ENCODE measurements around the gene ENTPD6. TPM values are rescaled to one million over a fixed set of nuclear protein-coding genes. Genes with fewer than 3 reads are reported as not detected.
"Not testable (repeated sequence)": the region's sequence is repeated elsewhere in the genome, so short reads cannot be mapped to it uniquely, and the experiment has no call there.

ENTPD6 gene
- total RNA-seq, 4 donors from 2014 or later, result 62.2 to 114 (median 67.0) TPM

- no peaks in the 10 kb centered on the region for H3K36me3 ChIP-seq
Measured at GRCh38 chr20:25239387-25240370, 44.2 kb downstream of the ENTPD6 start.

GRCh38 chr20:25240851-25241658, 45.5 kb downstream of the ENTPD6 start:
- H3K4me3 ChIP-seq; H3K9me3 ChIP-seq; H3K27me3 ChIP-seq; DNase-seq (ENCODE audit: low spot score in 2 of 2); H3K27ac ChIP-seq; H3K36me3 ChIP-seq: not testable (repeated sequence)
- 44 to 49% methylated on average over 9 of the region's 9 CpGs for WGBS, 2 donors
- peaks cover 0 to 35% (median 22%) of the 10 kb centered on the region in 4 donors for H3K4me1 ChIP-seq

More at GRCh38 chr20:25239387-25240370, 44.2 kb downstream of the ENTPD6 start:
- H3K27ac ChIP-seq, result peak overlapping the region in 1 of 4 donors; percentile 87
- no peaks in the 10 kb centered on the region for H3K27me3 ChIP-seq
- no peak for DNase-seq (ENCODE audit: low spot score in 2 of 2)
- no peak for TF ChIP-seq EP300 (IDR thresholded peaks at IDR 0.05)
- peaks cover 0 to 35% (median 26%) of the 10 kb centered on the region in 4 donors for H3K4me1 ChIP-seq
- H3K9me3 ChIP-seq, result no peaks in the 10 kb centered on the region
- no peak overlapping the region for H3K4me3 ChIP-seq
- WGBS, 2 donors, result 90 to 93% methylated on average over 18 of the region's 19 CpGs

GRCh38 chr20:25241659-25241955, 46.1 kb downstream of the ENTPD6 start:
- not testable (repeated sequence) for H3K36me3 ChIP-seq; DNase-seq (ENCODE audit: low spot score in 2 of 2); H3K9me3 ChIP-seq; H3K4me3 ChIP-seq; H3K27ac ChIP-seq; H3K27me3 ChIP-seq
- H3K4me1 ChIP-seq, result peaks cover 0 to 34% (median 27%) of the 10 kb centered on the region in 4 donors
- 12 to 32% methylated on average over 4 of the region's 4 CpGs for WGBS, 2 donors

- DNase-seq (ENCODE audit: low spot score in 2 of 2), result no peak
- Histone ChIP-seq H3K9me3 (no peaks in the 10 kb centered on the region), H3K4me3 (no peak overlapping the region), H3K36me3 (no peaks in the 10 kb centered on the region), H3K27me3 (no peaks in the 10 kb centered on the region), H3K27ac (no peak overlapping the region), H3K4me1 (peaks cover 0 to 31% (median 28%) of the 10 kb centered on the region in 4 donors)
- TF ChIP-seq POLR2A (IDR thresholded peaks at IDR 0.05) (no peak), EP300 (IDR thresholded peaks at IDR 0.05) (no peak), CTCF (IDR thresholded peaks at IDR 0.05) (no peak)
- 82 to 84% methylated on average over 10 of the region's 10 CpGs for WGBS, 2 donors
Measured at GRCh38 chr20:25242231-25242630, 46.7 kb downstream of the ENTPD6 start.

- H3K4me3 ChIP-seq, result no peak overlapping the region
- TF ChIP-seq POLR2A (IDR thresholded peaks at IDR 0.05) (no peak), CTCF (IDR thresholded peaks at IDR 0.05) (no peak), EP300 (IDR thresholded peaks at IDR 0.05) (no peak)
- no peaks in the 10 kb centered on the region for H3K36me3 ChIP-seq
- H3K4me1 ChIP-seq, result peaks cover 0 to 22% (median 18%) of the 10 kb centered on the region in 4 donors
- H3K27ac ChIP-seq, result no peak overlapping the region
- H3K9me3 ChIP-seq, result no peaks in the 10 kb centered on the region
- no peaks in the 10 kb centered on the region for H3K27me3 ChIP-seq
- no peak for DNase-seq (ENCODE audit: low spot score in 2 of 2)
Measured at GRCh38 chr20:25243416-25243979, 48.0 kb downstream of the ENTPD6 start.

- H3K9me3 ChIP-seq, result no peaks in the 10 kb centered on the region
- TF ChIP-seq POLR2A (IDR thresholded peaks at IDR 0.05) (no peak), EP300 (IDR thresholded peaks at IDR 0.05) (no peak), CTCF (IDR thresholded peaks at IDR 0.05) (no peak)
- H3K4me1 ChIP-seq, result peaks cover 0 to 27% (median 16%) of the 10 kb centered on the region in 4 donors
- H3K27me3 ChIP-seq, result no peaks in the 10 kb centered on the region
- no peak overlapping the region for H3K27ac ChIP-seq
- WGBS, 2 donors, result 96 to 98% methylated on average over 5 of the region's 5 CpGs
- H3K4me3 ChIP-seq, result no peak overlapping the region
- DNase-seq (ENCODE audit: low spot score in 2 of 2), result no peak
- H3K36me3 ChIP-seq, result no peaks in the 10 kb centered on the region
Measured at GRCh38 chr20:25244976-25245375, 49.5 kb downstream of the ENTPD6 start.
